Vagina (tissue), 2 donors: ENCODE measurements around the gene GRIK4. TPM values are rescaled to one million over a fixed set of nuclear protein-coding genes. Genes with fewer than 3 reads are reported as not detected.

Experiments
- DNase-seq, 2 donors: peaks; one replicate each; pipeline ENCODE4 v3.0.0-alpha.2; 2017; ENCODE audit errors: extremely low spot score in 2 of 2
- H3K27ac ChIP-seq: fragments of 200-600 bp; sonication (generic); one replicate; pipeline ENCODE4 v1.5.1; 2019
- H3K27me3 ChIP-seq: fragments of 200-600 bp; sonication (generic); one replicate; pipeline ENCODE4 v1.5.1; 2019
- H3K36me3 ChIP-seq, 2 donors: fragments of 200-600 bp; sonication (generic); one replicate each; pipeline ENCODE4 v1.5.1; 2017 to 2019
- H3K4me1 ChIP-seq: fragments of 200-600 bp; sonication (generic); one replicate; pipeline ENCODE4 v1.5.1; 2019
- H3K4me3 ChIP-seq, 2 donors: fragments of 200-600 bp; sonication (generic); 1 replicate in 1 of 2; 2 replicates in 1 of 2; pipeline ENCODE4 v1.5.1; 2016 to 2019
- H3K9me3 ChIP-seq: fragments of 200-600 bp; sonication (generic); one replicate; pipeline ENCODE4 v1.5.1; 2019
- POLR2A ChIP-seq, 2 donors: fragments of 450-650 bp; IDR thresholded peaks; one replicate each; pipeline ENCODE4 v1.6.1; 2017; ENCODE audit warnings: antibody characterized with exemption in 2 of 2, mild to moderate bottlenecking in 2 of 2, moderate library complexity in 2 of 2
- POLR2AphosphoS5 ChIP-seq, 2 donors: sonication (generic); formaldehyde crosslinking; IDR thresholded peaks; one replicate each; pipeline ENCODE4 v1.9.0; 2017; ENCODE audit warnings: antibody characterized with exemption in 2 of 2, mild to moderate bottlenecking in 2 of 2, low read depth in 1 of 2; ENCODE audit not compliant: insufficient read depth in 1 of 2
- intact Hi-C: fragments of 100-400 bp; cut with DNase I; formaldehyde crosslinking; loops from one replicate; pipeline ENCODE4 v1.15.1; 2023
- total RNA-seq: library from RNA; depleted of rRNA; stranded (reverse); fragments of >200 nt; gene quantifications from one replicate; pipeline ENCODE4 v1.2.3, GENCODE V29; 2016
- TF ChIP-seq, protein P1 (sequence below), 3 experiments: fragments of 450-650 bp in 2 of 3; fragments of 200-600 bp in 1 of 3; sonication (generic) in 1 of 3; IDR thresholded peaks; one replicate each; pipeline ENCODE4 v1.5.1; 2017 to 2019; ENCODE audit warnings: antibody characterized with exemption in 3 of 3, mild to moderate bottlenecking in 2 of 3, moderate library complexity in 2 of 3

GRIK4 gene
- total RNA-seq, 1 donor from 2014 or later = 0.25 TPM

DNA sequence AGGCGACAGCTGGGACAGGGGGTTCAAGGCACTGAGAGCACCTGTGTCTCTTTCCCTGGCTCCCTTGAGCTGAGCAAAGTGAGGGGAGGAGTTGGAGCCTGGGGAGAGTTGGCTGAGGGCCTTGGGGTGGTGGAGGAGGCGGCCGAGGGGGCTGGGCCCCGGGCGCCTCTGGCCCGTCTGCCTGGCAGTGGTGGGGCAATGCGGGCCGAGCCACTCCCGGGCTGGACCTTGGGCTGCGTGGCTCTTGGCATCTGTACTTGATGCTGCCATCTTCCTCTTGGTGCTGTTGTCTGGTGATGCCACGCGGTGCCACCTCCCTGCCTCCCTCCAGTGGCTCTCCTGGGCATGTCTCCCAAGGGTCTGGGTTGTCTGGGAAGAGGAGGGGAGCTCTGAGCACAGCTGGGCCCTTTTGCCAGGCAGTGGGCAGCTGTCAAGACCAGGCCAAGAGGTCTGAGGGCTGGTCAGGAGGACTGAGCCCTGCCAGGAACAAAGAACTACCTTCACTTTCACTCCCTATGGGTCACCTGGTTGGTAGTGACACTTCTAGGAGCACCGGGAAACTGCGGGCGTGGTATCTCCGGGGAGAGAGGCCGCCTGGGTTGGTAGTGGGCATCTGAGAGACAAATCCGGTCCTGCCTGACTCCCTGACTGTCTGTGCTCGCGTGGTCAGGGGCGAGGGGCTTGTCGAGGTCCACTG, 1.3 kb downstream of the GRIK4 start:
- H3K27me3 ChIP-seq = no peaks in the 10 kb centered on the region
- DNase-seq = no peak
- H3K9me3 ChIP-seq = no peaks in the 10 kb centered on the region
- H3K4me3 ChIP-seq = no peak overlapping the region
- H3K36me3 ChIP-seq = no peaks in the 10 kb centered on the region
- H3K27ac ChIP-seq = no peak overlapping the region
- peaks cover 4% of the 10 kb centered on the region for H3K4me1 ChIP-seq
- TF ChIP-seq, protein P1, sequence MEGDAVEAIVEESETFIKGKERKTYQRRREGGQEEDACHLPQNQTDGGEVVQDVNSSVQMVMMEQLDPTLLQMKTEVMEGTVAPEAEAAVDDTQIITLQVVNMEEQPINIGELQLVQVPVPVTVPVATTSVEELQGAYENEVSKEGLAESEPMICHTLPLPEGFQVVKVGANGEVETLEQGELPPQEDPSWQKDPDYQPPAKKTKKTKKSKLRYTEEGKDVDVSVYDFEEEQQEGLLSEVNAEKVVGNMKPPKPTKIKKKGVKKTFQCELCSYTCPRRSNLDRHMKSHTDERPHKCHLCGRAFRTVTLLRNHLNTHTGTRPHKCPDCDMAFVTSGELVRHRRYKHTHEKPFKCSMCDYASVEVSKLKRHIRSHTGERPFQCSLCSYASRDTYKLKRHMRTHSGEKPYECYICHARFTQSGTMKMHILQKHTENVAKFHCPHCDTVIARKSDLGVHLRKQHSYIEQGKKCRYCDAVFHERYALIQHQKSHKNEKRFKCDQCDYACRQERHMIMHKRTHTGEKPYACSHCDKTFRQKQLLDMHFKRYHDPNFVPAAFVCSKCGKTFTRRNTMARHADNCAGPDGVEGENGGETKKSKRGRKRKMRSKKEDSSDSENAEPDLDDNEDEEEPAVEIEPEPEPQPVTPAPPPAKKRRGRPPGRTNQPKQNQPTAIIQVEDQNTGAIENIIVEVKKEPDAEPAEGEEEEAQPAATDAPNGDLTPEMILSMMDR (IDR thresholded peaks at IDR 0.05) = no peak
- TF ChIP-seq POLR2AphosphoS5 (IDR thresholded peaks at IDR 0.05; ENCODE audit: insufficient read depth in 1 of 2, low read depth in 1 of 2) (no peak), POLR2A (IDR thresholded peaks at IDR 0.05) (no peak)
- intact Hi-C loops = loop anchor here (5.0 to 10.0 kb wide), 3 partner anchors 174 to 682 kb away; no protein-coding TSS in a partner anchor

DNA sequence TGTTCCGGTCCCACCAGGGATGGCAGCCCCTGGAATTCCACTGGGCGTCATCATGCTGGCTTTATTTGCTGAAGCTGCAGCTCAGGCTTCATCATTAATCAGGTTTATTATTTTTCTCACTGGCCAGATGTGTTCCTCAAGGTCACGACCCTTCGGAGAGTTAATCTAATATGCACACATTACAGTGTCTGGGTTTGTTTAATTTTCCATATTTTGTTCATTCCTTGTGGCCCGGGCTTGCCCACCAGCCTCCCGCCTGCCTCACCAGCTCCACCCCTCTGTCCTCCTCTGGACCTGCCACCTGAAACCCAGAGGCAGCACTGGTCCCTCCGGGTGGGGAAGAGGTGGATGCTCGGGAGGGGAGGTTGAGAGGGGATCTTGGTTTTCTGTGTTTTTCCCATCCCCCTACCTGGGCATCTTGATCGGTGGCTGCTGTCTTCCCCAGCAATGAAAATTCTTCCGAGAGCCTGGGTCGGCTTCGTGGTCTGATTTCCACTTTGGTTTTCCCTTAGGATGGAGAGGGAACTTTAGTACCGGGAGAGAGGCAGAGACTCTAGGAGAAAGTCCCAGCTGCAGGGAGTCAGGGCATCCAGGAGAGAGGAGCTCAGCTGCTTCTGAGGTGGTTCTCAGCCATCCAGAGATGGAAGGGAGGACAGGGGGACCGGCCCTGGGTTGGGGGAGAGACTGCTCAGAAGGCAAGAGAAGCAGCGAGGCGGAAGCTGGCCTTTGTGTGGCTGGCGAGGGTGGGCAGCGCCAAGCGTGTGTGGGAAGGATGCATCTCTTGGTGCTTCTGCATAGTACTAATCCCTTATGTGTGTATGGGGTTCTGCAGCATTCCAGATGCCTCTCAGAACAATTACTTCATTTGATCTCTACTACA, 2.1 kb downstream of the GRIK4 start:
- Histone ChIP-seq H3K4me3 (no peak overlapping the region), H3K27ac (no peak overlapping the region), H3K36me3 (no peaks in the 10 kb centered on the region), H3K9me3 (no peaks in the 10 kb centered on the region), H3K4me1 (peaks cover 4% of the 10 kb centered on the region), H3K27me3 (no peaks in the 10 kb centered on the region)
- intact Hi-C loops = loop anchor here (5.0 to 10.0 kb wide), 3 partner anchors 174 to 681 kb away; no protein-coding TSS in a partner anchor
- no peak for DNase-seq
- TF ChIP-seq, protein P1 (IDR thresholded peaks at IDR 0.05) = no peak
- TF ChIP-seq POLR2A (IDR thresholded peaks at IDR 0.05) (no peak), POLR2AphosphoS5 (IDR thresholded peaks at IDR 0.05; ENCODE audit: insufficient read depth in 1 of 2, low read depth in 1 of 2) (no peak)

DNA sequence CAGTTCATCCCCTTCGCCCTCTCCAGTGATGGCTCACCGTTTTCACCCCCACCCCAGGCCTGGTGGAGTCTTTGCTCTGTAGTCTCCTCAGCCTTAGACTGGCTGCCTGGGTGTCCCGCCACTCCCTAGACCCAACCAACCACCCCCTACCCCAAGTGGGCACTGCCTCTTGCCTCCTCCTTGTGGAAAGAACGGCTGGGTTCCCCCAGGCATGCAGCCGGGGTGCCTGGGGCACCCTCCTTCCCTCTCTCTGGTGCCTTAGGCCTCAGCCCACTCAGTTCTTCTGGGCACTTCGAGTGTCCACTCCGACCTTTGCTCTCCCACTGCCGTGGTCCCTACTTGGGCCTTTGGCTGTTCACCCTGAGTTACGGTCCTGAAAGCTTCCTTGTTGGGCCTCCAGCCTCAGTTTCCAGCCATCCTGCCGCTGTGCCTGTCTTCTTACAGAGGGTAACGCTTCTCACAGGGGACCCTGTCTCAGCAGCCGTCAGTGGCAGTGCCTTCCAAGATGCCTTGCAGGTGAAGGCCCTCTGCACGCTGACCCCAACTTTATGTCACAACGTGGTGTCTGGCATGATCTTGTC, 3.1 kb downstream of the GRIK4 start:
- Histone ChIP-seq H3K27me3 (no peaks in the 10 kb centered on the region), H3K4me3 (no peak overlapping the region), H3K36me3 (no peaks in the 10 kb centered on the region), H3K27ac (no peak overlapping the region), H3K4me1 (peaks cover 4% of the 10 kb centered on the region), H3K9me3 (no peaks in the 10 kb centered on the region)
- no peak for DNase-seq
- TF ChIP-seq POLR2A (IDR thresholded peaks at IDR 0.05) (no peak), POLR2AphosphoS5 (IDR thresholded peaks at IDR 0.05; ENCODE audit: insufficient read depth in 1 of 2, low read depth in 1 of 2) (no peak)
- TF ChIP-seq, protein P1 (IDR thresholded peaks at IDR 0.05) = no peak
- intact Hi-C loops = loop anchor here (5.0 to 10.0 kb wide), 3 partner anchors 173 to 680 kb away; no protein-coding TSS in a partner anchor

DNA sequence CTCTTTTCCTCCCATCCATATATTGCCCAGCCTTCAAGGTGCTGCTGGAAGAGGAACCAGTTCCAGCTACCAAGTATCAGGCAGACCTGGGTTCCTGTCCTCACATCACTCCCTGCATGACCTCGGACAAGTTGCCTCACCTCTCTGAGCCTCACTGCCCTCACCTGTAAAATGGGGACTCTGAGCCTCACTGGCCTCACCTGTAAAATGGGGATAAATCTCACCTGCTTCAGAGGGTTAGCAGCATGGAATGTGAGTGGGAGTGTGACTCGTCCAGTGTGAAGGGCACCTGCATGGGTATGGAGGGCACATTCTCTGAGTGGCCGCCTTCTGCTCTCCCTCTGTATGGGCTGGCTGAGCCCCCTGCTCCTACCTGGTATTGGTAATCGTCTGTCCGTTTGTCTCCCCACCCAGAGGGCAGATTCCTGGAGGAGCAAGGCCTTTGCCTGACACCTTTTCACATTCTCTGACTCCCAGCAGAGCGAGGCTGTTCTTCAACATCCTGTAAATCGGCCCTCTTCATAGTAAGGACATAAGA, 3.7 kb downstream of the GRIK4 start:
- TF ChIP-seq POLR2AphosphoS5 (IDR thresholded peaks at IDR 0.05; ENCODE audit: insufficient read depth in 1 of 2, low read depth in 1 of 2) (no peak), POLR2A (IDR thresholded peaks at IDR 0.05) (no peak)
- TF ChIP-seq, protein P1 (IDR thresholded peaks at IDR 0.05) = no peak
- Histone ChIP-seq H3K9me3 (no peaks in the 10 kb centered on the region), H3K4me1 (peaks cover 4% of the 10 kb centered on the region), H3K4me3 (no peak overlapping the region), H3K27me3 (no peaks in the 10 kb centered on the region), H3K27ac (no peak overlapping the region), H3K36me3 (no peaks in the 10 kb centered on the region)
- intact Hi-C loops = loop anchor here (10.0 kb wide), 2 partner anchors 440 to 680 kb away; no protein-coding TSS in a partner anchor
- DNase-seq = no peak
